Activated naive CD8-positive, alpha-beta T cell treated with anti-CD3 and anti-CD28 coated beads, Interleukin-2, amount 50 U/mL, for 16 hours (primary cell): Measurements from ENCODE around the gene CD36.

ENCODE experiments used
- DNase-seq: peaks from one replicate; pipeline ENCODE4 v3.0.0-alpha.2; 2020; ENCODE audit warnings: low read depth, low spot score

The CD36 gene

GRCh38 chr7:80637911-80638765 is at the start of gene CD36:
Gene CD36, plus strand, starts transcription at chr7:80638642. Its CDS starts 8,099 bp downstream, at chr7:80646741.
- no peak for DNase-seq

- no peak for DNase-seq
These were observed 48.8 kb upstream of the CD36 start for GRCh38 chr7:80589631-80590030.

- DNase-seq = no peak
These were observed 46.8 kb upstream of the CD36 start for GRCh38 chr7:80591654-80592053.

GRCh38 chr7:80593869-80594586 is 44.4 kb upstream of the CD36 start:
- no peak for DNase-seq

- DNase-seq = no peak
These were observed 41.4 kb upstream of the CD36 start for GRCh38 chr7:80596933-80597517.

GRCh38 chr7:80597875-80598274 is 40.6 kb upstream of the CD36 start:
- DNase-seq = no peak

GRCh38 chr7:80600046-80600445 is 38.4 kb upstream of the CD36 start:
- no peak for DNase-seq

- DNase-seq = no peak
These were observed 36.4 kb upstream of the CD36 start for GRCh38 chr7:80601999-80602398.

GRCh38 chr7:80603940-80604339 is 34.5 kb upstream of the CD36 start:
- DNase-seq = no peak

- no peak for DNase-seq
These were observed 34.0 kb upstream of the CD36 start for GRCh38 chr7:80604436-80604835.

GRCh38 chr7:80607136-80607535 is 31.3 kb upstream of the CD36 start:
- DNase-seq = no peak

- no peak for DNase-seq
These were observed 30.1 kb upstream of the CD36 start for GRCh38 chr7:80608336-80608735.

- DNase-seq = no peak
These were observed 28.7 kb upstream of the CD36 start for GRCh38 chr7:80609751-80610150.

- no peak for DNase-seq
These were observed 27.1 kb upstream of the CD36 start for GRCh38 chr7:80611353-80611752.

GRCh38 chr7:80611779-80612178 is 26.7 kb upstream of the CD36 start:
- no peak for DNase-seq

- no peak for DNase-seq
These were observed 25.6 kb upstream of the CD36 start for GRCh38 chr7:80612880-80613279.

- DNase-seq = no peak
These were observed 24.9 kb upstream of the CD36 start for GRCh38 chr7:80613519-80613918.

GRCh38 chr7:80614851-80615271 is 23.6 kb upstream of the CD36 start:
- DNase-seq = no peak

GRCh38 chr7:80618096-80618495 is 20.3 kb upstream of the CD36 start:
- no peak for DNase-seq

- DNase-seq = no peak
These were observed 18.7 kb upstream of the CD36 start for GRCh38 chr7:80619741-80620140.

- DNase-seq = no peak
These were observed 15.9 kb upstream of the CD36 start for GRCh38 chr7:80622541-80622940.

GRCh38 chr7:80623503-80624252 is 14.8 kb upstream of the CD36 start:
- DNase-seq = no peak
